Skeletal muscle satellite cell (primary cell): Measurements from ENCODE around the gene LCE1D.

Experiments
- H3K27me3 ChIP-seq: 2 replicates; pipeline ENCODE4 v1.7.0; 2013; ENCODE audit warnings: low read length; ENCODE audit not compliant: control insufficient read depth, insufficient read depth
- H3K36me3 ChIP-seq: 2 replicates; pipeline ENCODE4 v1.7.0; 2013; ENCODE audit warnings: mild to moderate bottlenecking, control low read depth, low read length; ENCODE audit not compliant: insufficient read depth
- H3K4me1 ChIP-seq: 2 replicates; pipeline ENCODE4 v1.7.0; 2013; ENCODE audit warnings: low read length; ENCODE audit not compliant: control insufficient read depth, insufficient read depth
- H3K4me2 ChIP-seq: 2 replicates; pipeline ENCODE4 v1.7.0; 2013; ENCODE audit warnings: mild to moderate bottlenecking, low read length
- H3K4me3 ChIP-seq: 2 replicates; pipeline ENCODE4 v1.7.0; 2013; ENCODE audit warnings: low read length
- H3K9ac ChIP-seq: 2 replicates; pipeline ENCODE4 v1.7.0; 2013; ENCODE audit warnings: mild to moderate bottlenecking, low read depth, low read length, moderate library complexity
- H3K9me3 ChIP-seq: replicated peaks from 2 replicates; pipeline ENCODE4 v1.7.0; 2013; ENCODE audit warnings: mild to moderate bottlenecking, control low read depth, low read length

The LCE1D gene

DNA sequence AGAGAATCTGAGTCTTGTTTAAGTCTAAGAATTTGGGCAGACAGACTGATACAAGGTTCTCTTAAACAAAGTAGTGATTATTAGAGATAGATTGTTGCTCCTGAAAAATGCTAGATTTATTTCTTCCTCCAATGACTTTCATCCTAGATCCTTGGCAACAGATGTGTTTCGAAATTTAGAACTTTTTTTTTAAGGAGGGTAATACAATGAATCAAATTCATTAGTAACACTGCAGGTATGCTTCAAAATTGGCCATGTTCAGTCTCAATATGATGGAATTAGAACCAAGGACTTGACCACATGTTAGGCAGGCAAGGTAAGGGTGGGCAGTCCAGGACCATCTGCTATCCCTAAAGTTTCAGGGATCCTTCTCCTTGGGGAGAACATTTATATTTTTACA lies 26.1 kb upstream of the LCE1D start:
- H3K9me3 ChIP-seq, result no peaks in the 10 kb centered on the region
- no peaks in the 10 kb centered on the region for H3K27me3 ChIP-seq
- H3K4me1 ChIP-seq, result no peaks in the 10 kb centered on the region
- no peak overlapping the region for H3K9ac ChIP-seq
- H3K36me3 ChIP-seq, result no peaks in the 10 kb centered on the region
- H3K4me3 ChIP-seq, result no peak overlapping the region
- H3K4me2 ChIP-seq, result no peak overlapping the region

GRCh38 chr1:152774875-152775274 lies 21.6 kb upstream of the LCE1D start, which contains the start of gene LCE1F:
Gene LCE1F (plus strand): TSS chr1:152775140. CDS start chr1:152776372, 1,232 bp downstream.
- H3K4me1 ChIP-seq, result no peaks in the 10 kb centered on the region
- H3K4me3 ChIP-seq, result no peak within 1 kb of the TSS
- H3K9ac ChIP-seq, result no peak within 1 kb of the TSS
- H3K9me3 ChIP-seq, result no peaks in the 10 kb centered on the region
- H3K27me3 ChIP-seq, result peaks cover 2% of the 10 kb centered on the region
- no peaks in the 10 kb centered on the region for H3K36me3 ChIP-seq
- H3K4me2 ChIP-seq, result no peak within 1 kb of the TSS

DNA sequence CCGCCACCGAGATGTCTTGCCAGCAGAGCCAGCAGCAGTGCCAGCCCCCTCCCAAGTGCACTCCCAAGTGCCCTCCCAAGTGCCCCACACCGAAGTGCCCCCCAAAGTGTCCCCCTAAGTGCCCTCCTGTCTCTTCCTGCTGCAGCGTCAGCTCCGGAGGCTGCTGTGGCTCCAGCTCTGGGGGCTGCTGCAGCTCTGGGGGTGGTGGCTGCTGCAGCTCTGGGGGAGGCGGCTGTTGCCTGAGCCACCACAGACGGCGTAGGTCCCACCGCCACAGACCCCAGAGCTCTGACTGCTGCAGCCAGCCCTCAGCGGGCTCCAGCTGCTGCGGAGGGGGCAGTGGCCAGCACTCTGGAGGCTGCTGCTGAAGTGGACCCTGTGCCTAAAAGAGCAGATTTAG lies 20.2 kb upstream of the LCE1D start:
- H3K9me3 ChIP-seq, result no peaks in the 10 kb centered on the region
- peaks cover 2% of the 10 kb centered on the region for H3K27me3 ChIP-seq
- H3K4me3 ChIP-seq, result no peak overlapping the region
- H3K9ac ChIP-seq, result no peak overlapping the region
- no peaks in the 10 kb centered on the region for H3K4me1 ChIP-seq
- no peaks in the 10 kb centered on the region for H3K36me3 ChIP-seq
- no peak overlapping the region for H3K4me2 ChIP-seq

DNA sequence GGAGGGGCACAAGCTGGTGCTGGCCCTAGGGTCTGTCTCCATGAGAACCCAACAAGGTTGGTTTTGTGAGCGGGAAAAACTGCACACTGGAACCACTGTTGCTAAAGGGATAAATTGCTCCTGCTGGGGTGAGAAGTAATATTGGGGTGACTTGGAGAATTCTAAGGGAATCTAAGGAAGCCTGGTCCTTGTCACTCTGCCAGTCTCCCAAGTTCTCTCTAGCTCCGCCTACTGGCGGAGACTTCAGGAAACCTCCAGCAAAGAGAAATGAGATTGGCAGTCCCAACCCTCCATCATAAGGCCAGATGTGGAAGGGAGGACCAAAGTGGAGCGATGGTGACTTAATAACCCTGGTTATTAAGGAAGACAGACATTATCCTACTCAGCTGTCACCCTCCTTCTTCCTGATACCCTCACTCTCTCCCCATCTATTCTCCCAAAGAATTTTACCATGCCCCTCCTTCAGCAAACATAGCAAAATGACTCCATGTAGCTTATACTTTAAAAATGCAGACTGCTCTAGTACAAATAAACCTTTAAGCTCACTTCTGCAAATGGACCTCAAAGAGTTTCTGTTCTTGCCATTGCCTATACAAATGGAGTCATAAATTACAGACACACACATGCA lies 18.9 kb upstream of the LCE1D start:
- Histone ChIP-seq H3K9ac (no peak overlapping the region), H3K4me3 (no peak overlapping the region), H3K36me3 (no peaks in the 10 kb centered on the region), H3K27me3 (peaks cover 2% of the 10 kb centered on the region), H3K4me2 (no peak overlapping the region), H3K9me3 (no peaks in the 10 kb centered on the region), H3K4me1 (no peaks in the 10 kb centered on the region)

- Histone ChIP-seq H3K4me1 (no peaks in the 10 kb centered on the region), H3K27me3 (peaks cover 12% of the 10 kb centered on the region), H3K4me2 (no peak overlapping the region), H3K36me3 (no peaks in the 10 kb centered on the region), H3K4me3 (no peak overlapping the region), H3K9ac (no peak overlapping the region), H3K9me3 (no peaks in the 10 kb centered on the region)
These were observed 13.4 kb upstream of the LCE1D start for GRCh38 chr1:152783095-152783494.

DNA sequence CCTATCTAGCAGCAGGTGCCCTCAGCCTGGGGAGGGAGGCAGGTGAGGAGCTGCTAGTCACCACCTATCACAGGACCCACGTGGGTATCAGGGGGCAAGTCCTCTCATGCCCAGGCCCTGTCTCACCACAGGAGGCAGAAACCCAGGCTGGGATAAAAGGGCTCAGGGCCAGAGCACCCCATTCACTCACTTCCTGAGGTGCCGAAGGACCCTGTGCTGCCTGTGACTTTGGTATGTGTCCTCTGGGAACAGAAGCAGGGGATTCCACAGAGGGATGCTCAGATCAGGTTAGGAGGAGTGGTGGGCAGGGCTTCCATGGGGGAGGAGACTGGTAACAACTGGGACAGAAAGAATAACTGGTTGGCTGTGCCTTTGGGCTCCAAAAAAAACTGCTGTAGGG lies 10.4 kb upstream of the LCE1D start, which contains the start of gene LCE1E:
Gene LCE1E (plus strand): TSS at position 181 of the 400 bp plus-strand sequence. CDS start 1,043 bp downstream, outside the sequence.
- H3K4me3 ChIP-seq, result no peak within 1 kb of the TSS
- H3K36me3 ChIP-seq, result no peaks in the 10 kb centered on the region
- peaks cover 12% of the 10 kb centered on the region for H3K27me3 ChIP-seq
- H3K4me1 ChIP-seq, result no peaks in the 10 kb centered on the region
- H3K9ac ChIP-seq, result no peak within 1 kb of the TSS
- no peak within 1 kb of the TSS for H3K4me2 ChIP-seq
- H3K9me3 ChIP-seq, result no peaks in the 10 kb centered on the region

DNA sequence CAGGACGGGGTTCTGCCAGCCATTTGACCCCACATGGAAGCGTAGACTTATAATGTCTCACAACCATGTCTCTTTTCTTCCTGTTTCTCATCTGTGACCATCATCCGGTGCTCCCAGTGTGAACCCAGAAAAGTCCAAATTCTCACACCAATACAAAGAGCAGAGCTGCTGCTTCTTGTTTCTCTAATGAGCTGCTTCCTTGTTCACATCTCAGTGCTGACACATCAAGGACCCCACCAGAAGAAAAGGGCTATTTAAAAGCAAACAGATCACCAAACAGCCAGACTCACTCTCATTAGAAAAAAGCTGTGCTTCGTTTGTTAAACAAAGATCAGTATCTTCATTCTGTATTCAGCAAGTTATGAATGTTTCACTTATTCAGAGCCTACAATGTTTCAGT lies 835 bp upstream of the LCE1D start:
- no peaks in the 10 kb centered on the region for H3K36me3 ChIP-seq
- no peaks in the 10 kb centered on the region for H3K9me3 ChIP-seq
- H3K27me3 ChIP-seq, result no peaks in the 10 kb centered on the region
- H3K4me1 ChIP-seq, result no peaks in the 10 kb centered on the region
- H3K4me3 ChIP-seq, result no peak overlapping the region
- H3K9ac ChIP-seq, result no peak overlapping the region
- no peak overlapping the region for H3K4me2 ChIP-seq

GRCh38 chr1:152801333-152801732 lies 4.8 kb downstream of the LCE1D start:
- peaks cover 5% of the 10 kb centered on the region for H3K27me3 ChIP-seq
- no peaks in the 10 kb centered on the region for H3K9me3 ChIP-seq
- H3K4me3 ChIP-seq, result no peak overlapping the region
- H3K4me2 ChIP-seq, result no peak overlapping the region
- H3K36me3 ChIP-seq, result no peaks in the 10 kb centered on the region
- no peak overlapping the region for H3K9ac ChIP-seq
- no peaks in the 10 kb centered on the region for H3K4me1 ChIP-seq

DNA sequence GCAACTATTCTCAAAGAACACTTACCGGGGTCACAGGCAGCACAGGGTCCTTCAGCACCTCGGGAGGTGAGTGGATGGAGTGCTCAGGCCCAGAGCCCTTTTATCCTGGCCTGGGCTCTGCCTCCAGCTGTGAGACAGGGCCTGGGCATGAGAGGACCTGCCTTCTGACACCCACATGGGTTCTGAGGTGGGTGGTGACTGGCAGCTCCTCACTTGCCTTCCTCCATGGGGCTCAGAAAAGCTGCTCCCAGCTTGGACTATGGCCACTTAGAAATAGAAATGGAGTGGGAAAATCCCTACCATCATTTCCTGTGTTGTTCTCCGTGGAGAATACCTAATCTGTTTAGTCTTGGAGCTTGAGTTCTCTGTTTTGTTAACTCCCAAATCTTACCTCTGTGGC lies 10.1 kb downstream of the LCE1D start, which contains the start of gene LCE1C:
Gene LCE1C (minus strand): TSS at position 76 of the 400 bp plus-strand sequence. CDS start 1,173 bp downstream, outside the sequence.
- Histone ChIP-seq H3K4me2 (no peak within 1 kb of the TSS), H3K36me3 (no peaks in the 10 kb centered on the region), H3K4me1 (no peaks in the 10 kb centered on the region), H3K9ac (no peak within 1 kb of the TSS), H3K9me3 (no peaks in the 10 kb centered on the region), H3K4me3 (no peak within 1 kb of the TSS), H3K27me3 (peaks cover 5% of the 10 kb centered on the region)

DNA sequence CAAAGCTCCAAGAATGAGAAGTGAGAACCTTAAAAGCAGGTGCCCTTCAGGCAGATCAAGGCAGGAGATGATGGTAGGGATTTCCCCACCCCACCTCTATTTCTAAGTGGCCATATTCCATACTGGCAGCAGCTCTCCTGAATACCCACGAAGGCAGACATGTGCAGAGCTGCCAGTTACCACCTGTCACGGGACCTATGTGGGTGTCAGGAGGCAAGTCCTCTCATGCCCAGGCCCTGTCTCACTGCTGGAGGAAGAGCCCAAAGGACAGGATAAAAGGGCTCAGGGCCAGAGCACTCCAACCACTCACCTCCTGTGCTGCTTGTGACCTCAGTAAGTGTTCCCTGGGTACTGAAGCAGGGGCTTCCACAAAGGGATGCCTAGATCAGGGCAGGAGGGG lies 14.5 kb downstream of the LCE1D start:
- Histone ChIP-seq H3K27me3 (peaks cover 2% of the 10 kb centered on the region), H3K4me1 (no peaks in the 10 kb centered on the region), H3K9me3 (no peaks in the 10 kb centered on the region), H3K9ac (no peak overlapping the region), H3K4me3 (no peak overlapping the region), H3K36me3 (no peaks in the 10 kb centered on the region), H3K4me2 (no peak overlapping the region)

DNA sequence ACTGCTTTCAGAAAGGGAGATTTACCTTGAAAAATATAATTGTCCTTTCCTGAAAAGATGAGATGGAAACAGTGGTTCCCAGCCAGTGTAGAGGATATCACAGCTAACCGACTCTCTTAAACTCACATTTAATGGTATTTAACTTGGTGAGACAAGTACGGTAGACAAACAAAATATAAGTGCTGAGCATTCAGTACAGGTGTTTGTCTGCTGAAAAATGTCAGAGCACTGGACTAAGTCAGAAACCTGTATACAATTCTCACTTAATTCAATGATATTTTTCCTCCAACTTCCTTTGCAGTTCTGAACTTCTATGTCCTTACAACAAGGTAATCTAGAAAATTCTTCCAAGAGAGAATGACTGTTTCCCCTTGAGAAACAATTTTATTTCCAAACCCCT lies 15.2 kb downstream of the LCE1D start, which contains the start of gene LCE1B:
Gene LCE1B (plus strand): TSS at position 301 of the 400 bp plus-strand sequence. CDS start 476 bp downstream, outside the sequence.
- Histone ChIP-seq H3K4me1 (no peaks in the 10 kb centered on the region), H3K9ac (no peak within 1 kb of the TSS), H3K4me3 (no peak within 1 kb of the TSS), H3K36me3 (no peaks in the 10 kb centered on the region), H3K27me3 (no peaks in the 10 kb centered on the region), H3K4me2 (no peak within 1 kb of the TSS), H3K9me3 (no peaks in the 10 kb centered on the region)

GRCh38 chr1:152817309-152817708 lies 20.8 kb downstream of the LCE1D start:
- Histone ChIP-seq H3K4me2 (no peak overlapping the region), H3K9me3 (no peaks in the 10 kb centered on the region)

More at GRCh38 chr1:152817309-152817708, 20.8 kb downstream of the LCE1D start:
- Histone ChIP-seq H3K9ac (no peak overlapping the region), H3K4me1 (no peaks in the 10 kb centered on the region), H3K27me3 (no peaks in the 10 kb centered on the region), H3K4me3 (no peak overlapping the region), H3K36me3 (no peaks in the 10 kb centered on the region)
